ENCODE data around the gene SMC5.

Gene SMC5

GRCh38 chr9:70297141-70297540 is 38.4 kb downstream of the SMC5 start:
- H3K4me3 ChIP-seq (ENCODE audit: low read depth, low read length) = no peak overlapping the region
- in situ Hi-C loops (cut with HindIII; ENCODE audit: low sequenced_read_pairs) = no loop called here
- DNase-seq (ENCODE audit: low read depth, low spot score) = no peak
- no peak for TF ChIP-seq CTCF (IDR thresholded peaks at IDR 0.05; ENCODE audit: low read depth, low read length)

DNA sequence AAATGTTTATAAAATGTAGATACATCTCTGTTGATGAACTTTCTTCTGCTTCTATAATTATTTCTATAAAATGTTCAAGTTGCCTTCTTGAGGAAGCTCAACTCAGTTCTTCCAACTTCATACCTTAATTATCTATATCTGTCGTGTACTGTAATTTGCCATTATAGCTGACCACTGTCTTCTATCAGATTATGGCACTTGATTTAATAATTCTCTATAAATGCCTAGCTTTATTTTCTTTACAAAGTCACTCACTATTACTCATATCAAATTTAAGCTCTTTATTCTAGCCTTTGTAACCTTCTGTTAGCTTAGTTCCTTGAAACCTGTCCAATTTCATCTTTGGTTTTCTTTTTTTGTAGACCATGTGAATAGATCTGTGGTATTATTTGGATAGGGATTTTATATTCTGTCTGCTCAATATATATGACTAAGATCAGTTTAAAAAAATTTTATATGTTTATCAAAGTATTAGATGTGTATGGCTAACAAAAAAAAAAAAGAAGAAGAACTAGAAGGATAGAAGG is 39.5 kb downstream of the SMC5 start:
- no peak for TF ChIP-seq CTCF (IDR thresholded peaks at IDR 0.05; ENCODE audit: low read depth, low read length)
- in situ Hi-C loops (cut with HindIII; ENCODE audit: low sequenced_read_pairs) = no loop called here
- H3K4me3 ChIP-seq (ENCODE audit: low read depth, low read length) = no peak overlapping the region
- DNase-seq (ENCODE audit: low read depth, low spot score) = no peak

DNA sequence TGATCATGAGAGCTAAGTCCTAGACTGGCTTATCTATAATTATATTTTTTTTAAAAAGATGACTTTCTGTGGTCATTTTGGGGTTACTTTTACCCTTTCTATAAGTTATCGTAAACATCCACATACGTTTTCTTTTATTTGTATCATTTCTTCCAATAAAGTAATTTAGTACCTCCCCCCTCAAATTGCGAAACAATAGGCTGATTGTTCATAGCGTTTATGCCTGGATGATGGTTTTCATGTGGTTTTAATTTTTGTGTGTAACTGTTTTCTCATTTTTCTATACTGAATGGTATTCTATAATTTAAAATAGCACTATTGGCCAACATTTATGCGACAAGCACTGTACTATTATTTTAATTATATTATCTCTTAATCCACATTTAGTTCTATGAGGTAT is 44.5 kb downstream of the SMC5 start:
- no peak for DNase-seq (ENCODE audit: low read depth, low spot score)
- TF ChIP-seq CTCF (IDR thresholded peaks at IDR 0.05; ENCODE audit: low read depth, low read length) = no peak
- in situ Hi-C loops (cut with HindIII; ENCODE audit: low sequenced_read_pairs) = no loop called here
- H3K4me3 ChIP-seq (ENCODE audit: low read depth, low read length) = no peak overlapping the region

DNA sequence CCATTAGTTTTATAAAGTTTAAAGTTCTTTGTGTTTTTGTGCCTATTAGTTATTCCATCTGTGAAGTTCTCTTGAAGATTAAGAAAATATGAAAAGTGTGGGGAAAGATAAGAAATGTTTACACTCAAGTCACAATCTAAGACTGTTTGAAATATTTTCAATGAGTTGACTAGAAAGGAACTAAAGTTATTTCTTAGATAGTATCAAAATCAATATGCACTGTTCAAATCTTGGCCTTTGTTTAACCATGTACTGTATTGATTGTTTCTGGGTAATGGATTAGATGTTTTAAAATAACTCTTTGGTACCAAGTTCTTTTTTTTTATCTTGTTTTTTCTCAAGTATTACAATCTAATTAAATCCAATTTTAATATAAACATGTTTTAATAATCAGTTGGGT is 46.0 kb downstream of the SMC5 start:
- TF ChIP-seq CTCF (IDR thresholded peaks at IDR 0.05; ENCODE audit: low read depth, low read length) = no peak
- in situ Hi-C loops (cut with HindIII; ENCODE audit: low sequenced_read_pairs) = no loop called here
- DNase-seq (ENCODE audit: low read depth, low spot score) = no peak
- H3K4me3 ChIP-seq (ENCODE audit: low read depth, low read length) = no peak overlapping the region

- TF ChIP-seq CTCF (IDR thresholded peaks at IDR 0.05; ENCODE audit: low read depth, low read length) = no peak
- in situ Hi-C loops (cut with HindIII; ENCODE audit: low sequenced_read_pairs) = no loop called here
- H3K4me3 ChIP-seq (ENCODE audit: low read depth, low read length) = no peak overlapping the region
- peak; percentile 23 for DNase-seq (ENCODE audit: low read depth, low spot score)
Measured at GRCh38 chr9:70315389-70315788, 56.6 kb downstream of the SMC5 start.

- in situ Hi-C loops (cut with HindIII; ENCODE audit: low sequenced_read_pairs) = no loop called here
- H3K4me3 ChIP-seq (ENCODE audit: low read depth, low read length) = no peak overlapping the region
- peak; percentile 19 for TF ChIP-seq CTCF (IDR thresholded peaks at IDR 0.05; ENCODE audit: low read depth, low read length)
- DNase-seq (ENCODE audit: low read depth, low spot score) = no peak
Measured at GRCh38 chr9:70318002-70318401, 59.2 kb downstream of the SMC5 start.

DNA sequence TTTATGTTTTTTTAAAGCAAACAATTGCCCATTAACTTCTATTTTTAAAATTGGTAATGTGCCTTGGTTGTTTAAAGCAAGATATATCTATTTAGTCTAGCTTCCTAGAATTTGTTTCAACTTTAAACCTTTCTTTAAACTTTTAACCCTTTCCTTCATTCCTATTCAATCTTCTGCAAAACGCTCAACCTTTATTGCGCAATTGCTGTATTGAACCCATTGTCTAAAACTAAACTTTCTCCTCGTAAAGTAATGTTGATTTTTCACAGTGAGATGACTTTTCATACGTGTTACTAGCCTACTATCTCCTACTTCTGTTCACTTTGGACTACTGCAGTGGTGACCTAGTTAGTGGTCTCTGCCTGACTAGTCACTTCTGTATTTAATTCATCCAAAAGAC is 63.3 kb downstream of the SMC5 start:
- in situ Hi-C loops (cut with HindIII; ENCODE audit: low sequenced_read_pairs) = no loop called here
- no peak for TF ChIP-seq CTCF (IDR thresholded peaks at IDR 0.05; ENCODE audit: low read depth, low read length)
- H3K4me3 ChIP-seq (ENCODE audit: low read depth, low read length) = no peak overlapping the region
- no peak for DNase-seq (ENCODE audit: low read depth, low spot score)
